ENCODE measurements around the gene MYMK.

MYMK gene

DNA sequence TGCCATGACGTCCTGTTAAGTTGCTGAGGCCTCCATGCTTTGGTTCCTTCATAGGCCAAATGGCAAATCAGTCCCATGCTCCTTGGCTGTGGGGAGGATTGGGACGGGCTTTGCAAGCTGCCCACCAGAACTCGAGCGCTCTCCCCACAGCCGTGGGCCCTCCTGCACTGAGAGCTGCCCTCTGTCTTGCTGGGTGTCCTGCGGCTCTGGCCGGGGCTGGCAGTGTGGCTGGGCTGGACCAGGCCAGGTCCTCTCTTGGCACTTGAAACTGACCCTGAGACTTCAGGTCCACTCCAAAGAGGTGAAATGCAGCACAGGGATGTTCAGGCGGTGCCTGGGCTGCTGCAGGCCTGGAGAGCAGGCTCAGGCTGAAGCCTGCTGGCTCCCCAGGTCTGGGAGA is 7.0 kb downstream of the MYMK start:
- DNase-seq, result no peak

DNA sequence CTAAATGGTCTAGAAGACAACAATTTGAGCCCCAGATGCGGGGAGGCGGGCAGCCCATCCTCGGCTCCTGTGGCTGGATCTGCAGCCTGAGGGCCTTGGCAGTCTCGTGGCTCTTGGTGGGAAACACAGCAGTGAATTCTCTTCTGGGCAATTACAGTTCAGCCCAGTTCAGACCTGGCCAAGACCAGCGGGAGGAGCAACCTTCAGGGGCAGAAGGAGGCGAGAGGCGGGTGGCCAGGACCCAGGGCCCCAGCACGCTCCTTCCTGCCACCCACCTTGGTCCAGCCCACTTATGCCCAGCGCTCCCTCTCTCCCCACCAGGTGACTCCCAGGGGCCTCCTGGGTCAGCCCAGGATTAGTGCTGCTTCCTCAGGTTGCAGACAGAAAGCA is 7.8 kb downstream of the MYMK start:
- no peak for DNase-seq

DNA sequence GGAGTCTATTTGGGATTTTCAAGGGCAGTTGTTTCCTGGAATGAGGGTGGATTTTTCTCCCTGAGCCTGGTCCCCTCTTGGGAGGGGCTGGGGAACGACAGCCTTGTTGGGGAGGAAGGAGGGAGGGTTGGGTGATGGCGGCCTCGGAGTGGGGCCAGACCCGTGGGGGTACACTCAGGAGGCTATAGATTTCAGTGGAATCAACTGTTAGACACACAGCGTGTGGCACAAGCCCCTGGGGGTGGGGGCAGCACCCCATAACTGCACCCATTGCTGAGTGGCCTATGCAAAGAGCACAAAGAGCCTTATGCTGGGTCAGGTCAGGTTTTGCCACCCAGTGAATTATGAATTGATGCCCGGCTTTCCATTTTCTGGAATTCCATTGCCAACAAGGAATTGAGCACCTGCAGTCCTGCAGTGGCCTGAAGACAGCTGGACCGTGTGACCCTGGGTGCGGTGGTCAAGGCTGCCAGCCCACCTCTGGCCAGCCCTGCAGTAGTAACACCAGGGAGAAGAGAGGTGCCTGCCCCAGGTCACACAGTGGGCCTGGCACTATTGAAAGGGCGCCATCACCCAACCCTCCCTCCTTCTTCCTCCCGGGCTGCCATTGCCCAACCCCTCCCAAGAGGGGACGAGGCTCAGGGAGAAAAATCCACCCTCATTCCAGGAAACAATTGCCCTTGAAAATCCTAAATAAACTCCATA is 8.4 kb downstream of the MYMK start:
- no peak for DNase-seq

DNA sequence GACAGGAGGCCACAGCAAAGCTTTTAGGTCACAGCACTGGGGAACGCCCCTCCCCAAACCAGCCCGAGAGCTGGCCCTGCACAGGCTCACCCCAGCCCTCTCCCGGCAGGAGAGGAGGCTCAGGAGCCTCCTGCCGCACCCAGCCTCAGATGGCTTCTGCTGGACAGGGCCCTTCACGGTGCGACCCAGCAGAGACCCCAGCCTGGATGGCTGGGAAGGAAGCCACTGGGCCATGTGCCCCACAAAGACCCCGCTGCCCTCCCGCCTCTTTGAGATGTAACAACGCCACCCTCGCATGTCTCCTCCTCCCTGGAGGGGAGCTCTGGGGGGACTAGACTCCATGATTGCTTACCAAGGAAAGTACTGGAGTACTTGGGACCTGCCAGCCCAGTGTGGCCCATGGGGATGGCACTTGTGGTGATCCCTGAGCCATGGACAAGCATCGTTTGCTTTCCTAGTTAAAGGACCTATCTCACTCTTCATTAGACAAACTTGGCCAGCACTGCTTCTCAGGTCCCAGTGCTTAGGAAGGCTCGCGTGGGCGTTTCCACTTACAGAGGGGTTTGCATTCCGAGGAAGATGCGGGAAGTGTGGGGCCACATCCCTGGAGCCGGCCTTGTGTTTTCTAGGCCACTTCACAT is 9.0 kb downstream of the MYMK start:
- no peak for DNase-seq

DNA sequence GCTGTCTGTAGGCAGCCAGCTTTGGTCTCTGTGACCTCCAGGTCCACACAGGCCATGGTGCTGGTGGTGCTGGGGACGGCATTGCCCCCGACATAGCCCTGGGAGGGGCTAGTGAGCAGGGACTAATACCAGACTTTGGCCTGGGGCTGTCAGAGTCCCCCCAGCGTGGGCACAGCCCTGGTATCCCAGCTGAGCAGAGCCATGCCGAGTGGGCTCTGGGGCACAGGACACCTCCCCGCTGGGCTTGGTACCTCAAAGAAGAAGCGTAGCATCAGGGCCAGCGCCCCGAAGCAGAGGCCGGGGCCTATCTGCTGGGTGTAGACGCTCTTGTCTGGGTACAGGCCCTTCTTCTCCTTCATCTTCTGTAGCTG is 9.5 kb downstream of the MYMK start:
- DNase-seq, result no peak

DNA sequence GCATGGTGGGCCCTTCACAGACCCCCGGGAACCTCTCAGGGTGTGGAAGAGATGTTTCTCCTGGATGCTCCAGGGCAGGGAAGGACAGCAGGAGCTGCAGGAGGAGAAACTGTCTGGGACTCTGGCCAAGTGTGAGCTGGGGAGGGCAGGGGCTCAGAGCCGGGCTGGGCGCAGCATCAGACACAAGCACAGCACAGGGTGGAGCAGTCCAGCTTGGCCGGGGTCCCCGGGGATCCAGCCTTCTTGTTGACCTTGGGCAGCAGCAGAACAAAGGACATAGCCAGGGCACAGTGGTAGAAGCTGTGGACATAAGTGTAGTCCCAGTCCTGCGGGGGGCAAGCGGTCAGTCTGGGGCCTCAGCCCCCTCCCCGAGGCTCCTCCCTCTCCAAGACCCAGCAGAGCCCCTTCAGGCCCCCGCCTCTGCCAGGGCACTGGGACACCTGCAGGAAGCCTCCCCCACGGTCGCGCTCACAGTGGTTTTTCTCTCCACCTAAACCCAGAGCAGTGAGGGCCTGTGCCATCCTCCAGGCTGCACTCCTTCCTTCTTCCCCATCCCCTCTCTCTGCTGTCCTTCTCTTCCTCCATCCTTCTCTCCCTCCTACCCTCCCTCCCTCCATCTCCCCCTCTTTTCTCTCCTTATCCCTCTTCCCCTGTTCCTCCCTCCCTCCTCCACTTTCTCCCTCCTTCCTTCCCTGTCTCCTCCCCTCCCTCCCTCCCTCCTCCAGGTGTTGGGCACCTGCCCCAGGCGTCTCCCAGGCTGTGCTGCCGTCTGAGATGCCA is 10.1 kb downstream of the MYMK start:
- no peak for DNase-seq

DNA sequence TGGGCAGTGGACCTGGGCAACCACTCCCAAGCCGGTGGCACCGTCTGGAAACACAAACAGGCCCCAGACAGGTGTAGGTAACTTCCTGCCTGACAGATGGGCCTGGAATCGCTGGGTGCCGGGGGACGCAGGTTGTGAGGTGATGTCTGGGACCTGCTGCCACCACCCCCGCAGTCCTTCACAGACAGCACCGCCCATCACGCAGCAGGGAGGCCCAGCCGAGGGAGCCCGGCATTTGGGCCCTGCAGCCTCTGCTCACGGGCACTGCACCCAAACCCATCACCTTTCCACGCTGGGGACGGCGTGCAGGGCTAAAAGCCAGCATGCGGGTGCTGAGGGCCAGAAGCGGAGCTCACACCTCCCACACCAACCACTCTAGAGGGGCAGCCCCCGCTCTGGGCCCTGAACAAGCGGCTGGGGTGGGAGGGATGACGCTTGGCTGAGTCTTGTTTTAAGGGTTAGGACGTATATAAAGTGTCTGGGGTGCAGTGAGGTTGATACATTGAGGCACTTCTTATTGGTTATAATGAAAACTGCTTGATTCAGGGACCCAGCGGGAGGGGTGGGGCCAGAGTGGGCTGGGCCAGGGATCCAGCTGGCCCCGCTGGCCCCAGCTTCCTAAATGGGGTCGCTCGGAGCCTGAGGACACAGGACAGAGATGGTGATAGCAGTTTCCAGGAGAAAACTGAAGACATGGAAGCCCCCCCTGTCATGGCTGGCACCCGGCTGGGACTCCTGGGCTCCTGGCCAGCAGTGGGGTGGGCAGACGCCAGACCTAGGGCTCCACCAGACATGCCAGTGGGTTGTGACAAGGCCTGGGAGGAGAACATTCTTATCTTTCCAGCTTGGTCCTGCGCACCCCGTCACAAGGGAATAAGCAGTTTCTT is 11.3 kb downstream of the MYMK start:
- no peak for DNase-seq

DNA sequence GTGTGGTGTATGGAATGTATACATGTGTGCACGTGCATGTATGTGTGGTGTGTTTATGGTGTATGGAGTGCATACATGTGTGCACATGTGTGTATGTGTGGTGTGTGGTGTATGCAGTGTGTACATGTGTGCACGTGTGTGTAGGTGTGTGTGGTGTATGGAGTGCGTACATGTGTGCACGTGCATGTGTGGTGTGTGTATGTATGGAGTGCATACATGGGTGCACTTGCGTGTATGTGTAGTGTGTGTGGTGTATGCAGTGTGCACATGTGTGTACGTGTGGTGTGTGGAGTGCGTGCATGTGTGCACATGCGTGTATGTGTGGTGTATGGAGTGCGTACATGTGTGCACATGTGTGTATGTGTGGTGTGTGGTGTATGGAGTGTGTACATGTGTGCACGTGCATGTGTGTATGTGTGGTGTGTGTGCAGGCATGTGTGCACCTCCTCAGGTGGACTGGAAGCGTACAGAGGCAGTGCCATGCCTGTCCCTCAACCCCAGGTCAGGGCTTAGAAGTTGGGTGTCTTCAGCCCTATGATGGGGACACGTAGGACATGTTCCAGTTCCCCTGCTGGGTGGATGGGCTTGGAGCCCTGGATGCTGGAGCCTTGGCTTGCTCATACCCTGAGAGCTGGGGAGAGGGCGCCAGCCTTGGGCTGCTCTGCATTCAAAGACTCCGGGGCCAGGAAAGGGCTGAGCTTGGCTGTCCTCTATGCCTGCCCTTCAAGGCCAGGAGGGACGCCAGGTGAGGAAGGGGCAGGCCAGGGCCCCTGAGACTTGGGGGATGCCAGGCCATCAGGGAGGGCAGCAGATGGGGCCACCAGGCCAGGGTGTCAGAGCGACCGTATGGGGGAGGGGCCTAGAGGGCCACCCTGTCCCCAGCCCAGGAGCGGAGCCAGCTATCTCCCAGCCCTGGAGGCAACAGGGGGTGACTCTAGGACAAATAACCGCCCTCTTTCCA is 12.2 kb downstream of the MYMK start:
- DNase-seq, result no peak

DNA sequence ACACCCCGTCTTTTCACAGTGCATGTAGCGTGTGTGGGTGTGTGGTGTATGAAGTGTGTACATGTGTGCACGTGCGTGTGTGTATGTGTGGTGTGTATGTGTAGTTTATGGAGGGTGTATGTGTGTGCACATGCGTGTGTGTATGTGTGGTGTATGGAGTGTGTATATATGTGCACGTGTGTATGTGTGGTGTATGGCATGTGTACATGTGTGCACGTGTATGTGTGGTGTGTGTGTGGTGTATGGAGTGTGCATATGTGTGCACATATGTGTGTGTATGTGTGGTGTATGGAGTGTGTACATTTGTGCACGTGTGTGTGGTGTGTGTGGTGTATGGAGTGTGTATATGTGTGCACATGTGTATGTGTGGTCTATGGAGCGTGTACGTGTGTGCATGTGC is 13.2 kb downstream of the MYMK start:
- no peak for DNase-seq

DNA sequence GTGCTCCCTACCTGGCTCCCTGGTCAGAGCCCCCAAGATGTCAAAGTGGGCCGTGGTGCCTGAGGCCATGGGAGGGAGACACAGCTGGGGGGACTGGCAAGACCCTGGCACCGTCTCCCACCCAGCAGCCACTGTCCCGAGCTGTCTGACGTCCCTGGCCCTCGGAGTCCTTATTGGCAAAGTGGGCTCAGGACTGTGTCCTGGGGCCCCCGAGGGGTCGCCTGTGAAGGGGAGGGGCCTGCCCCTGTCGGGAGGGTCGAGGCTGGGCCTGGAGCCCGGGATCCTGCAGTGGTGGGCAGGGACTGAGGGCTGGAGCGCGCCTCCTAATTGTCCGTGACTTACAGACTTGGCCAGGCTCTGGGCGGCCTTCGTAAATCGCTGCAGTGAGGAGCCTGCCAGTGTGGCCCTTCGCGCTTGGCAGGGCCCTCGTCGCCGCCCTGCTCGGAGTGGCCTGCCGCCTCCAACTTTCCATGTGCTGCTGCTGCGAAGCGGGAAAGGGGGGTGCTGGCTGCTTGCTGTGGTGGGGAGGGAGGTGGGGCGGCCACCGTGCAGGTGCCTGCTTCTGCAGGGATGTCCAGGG is 13.7 kb downstream of the MYMK start:
- no peak for DNase-seq

DNA sequence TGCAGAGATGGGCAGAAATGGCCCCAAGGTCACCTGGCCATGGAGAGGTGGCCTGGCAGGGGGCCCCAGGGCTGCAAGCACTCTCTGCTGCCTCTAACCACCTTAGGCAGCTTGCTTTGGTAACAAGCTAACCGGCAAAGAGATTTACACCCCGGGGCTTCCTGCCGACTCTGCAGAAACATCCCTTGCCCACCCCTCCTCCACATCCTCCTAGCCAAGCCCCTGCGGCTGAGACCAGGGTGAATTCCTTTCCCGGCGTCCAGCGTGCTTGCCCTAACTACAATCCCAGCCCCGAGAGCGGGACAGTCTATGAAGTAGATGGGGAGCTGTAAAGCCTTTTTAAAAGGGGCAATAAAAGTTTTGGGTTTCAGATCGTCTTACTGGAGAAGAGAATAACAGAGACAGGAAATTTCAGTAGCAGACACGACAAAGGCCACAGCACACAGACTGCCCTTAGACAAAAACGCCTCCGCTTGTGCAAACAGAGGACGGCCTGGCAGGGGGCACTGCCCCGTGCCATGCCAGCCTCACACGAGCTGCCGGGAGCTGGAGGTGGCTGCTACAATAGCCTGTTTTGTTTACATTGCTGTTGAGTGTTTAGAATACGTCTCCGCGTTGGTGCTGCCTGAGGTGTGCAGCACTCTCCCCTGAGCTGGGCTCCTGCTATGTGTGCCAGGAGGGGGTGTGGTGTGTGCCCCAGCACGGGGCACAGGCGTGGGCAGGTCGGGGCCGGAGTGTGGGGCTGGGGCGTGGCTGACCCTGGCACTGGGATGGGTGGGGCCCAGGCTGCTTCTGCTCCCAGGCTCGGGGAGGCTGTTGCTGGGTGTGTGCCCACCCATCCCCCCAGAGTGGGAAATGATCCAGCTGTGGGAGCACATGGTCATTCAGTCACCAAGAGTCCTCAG is 15.3 kb downstream of the MYMK start:
- DNase-seq, result no peak

DNA sequence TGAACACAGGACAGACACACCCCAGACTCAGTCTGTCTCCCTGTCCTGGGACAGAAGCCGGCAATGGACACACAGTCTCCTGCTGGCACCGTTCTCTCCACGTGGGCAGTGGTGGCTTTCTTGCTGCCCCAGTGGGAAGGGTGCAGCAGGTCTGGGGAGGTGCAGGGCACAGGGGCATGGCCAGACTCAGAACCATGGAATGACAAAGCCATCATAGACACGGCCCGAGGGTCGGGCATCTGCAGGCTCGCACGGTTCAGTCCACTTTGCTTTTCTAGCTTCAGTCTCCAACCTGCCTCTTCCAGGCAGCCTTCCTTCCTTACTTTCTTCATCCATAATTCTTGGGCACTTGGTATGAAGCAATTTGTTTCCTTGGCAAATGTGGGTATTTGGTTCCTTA is 16.7 kb downstream of the MYMK start:
- DNase-seq, result no peak

DNA sequence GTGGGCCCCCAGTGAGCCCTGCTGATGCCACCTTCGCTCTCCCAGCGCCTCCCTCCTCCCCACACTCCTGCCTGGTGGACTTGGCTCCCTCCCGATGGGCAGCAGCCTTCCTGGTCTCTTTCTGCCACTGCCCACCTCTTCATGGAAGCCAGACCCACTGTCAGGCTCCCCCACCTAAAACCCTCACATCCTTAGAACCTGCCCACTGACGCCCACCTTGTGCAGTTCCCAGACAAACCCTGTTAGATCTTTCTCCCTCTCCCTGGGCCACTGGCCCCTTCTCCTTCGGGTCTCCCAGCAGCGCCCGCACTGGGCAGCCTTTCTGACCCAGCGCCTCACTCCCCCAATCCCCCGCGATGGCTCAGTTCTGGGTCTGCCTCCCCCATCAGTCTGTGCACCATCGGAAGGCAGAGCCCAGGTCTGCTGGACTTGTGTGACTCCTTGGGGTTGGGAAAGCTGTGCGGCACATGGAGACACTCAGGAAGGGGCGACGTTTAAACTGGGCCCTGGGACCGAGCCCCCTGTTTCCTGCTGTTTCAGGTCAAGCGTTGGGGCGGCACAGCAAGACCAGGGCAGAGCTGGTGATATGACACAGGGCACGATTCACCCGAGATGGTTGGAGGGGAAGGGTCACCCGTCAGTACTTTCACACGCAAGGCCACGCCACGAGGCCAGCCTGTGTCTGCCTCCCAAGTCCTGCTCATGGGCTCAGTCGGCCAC is 17.4 kb downstream of the MYMK start:
- DNase-seq, result no peak

DNA sequence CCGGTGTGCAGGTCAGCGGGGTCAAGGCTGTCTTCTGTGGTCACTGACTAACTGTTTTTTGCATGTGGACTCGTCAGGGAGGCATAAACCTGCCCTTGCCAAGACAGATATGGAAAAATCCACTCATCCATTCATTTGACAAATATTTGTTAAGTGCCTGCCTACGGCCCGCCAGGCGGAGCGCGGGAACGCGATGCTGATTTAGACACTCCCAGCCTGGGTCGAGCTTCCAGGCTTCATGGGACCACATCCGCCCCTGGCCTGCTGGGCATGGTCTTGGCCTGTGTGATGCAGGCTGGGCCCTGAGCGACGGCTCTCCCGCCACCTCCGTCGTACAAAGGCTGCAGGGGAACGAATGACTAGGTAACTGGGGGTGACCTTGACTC is 18.1 kb downstream of the MYMK start:
- no peak for DNase-seq

DNA sequence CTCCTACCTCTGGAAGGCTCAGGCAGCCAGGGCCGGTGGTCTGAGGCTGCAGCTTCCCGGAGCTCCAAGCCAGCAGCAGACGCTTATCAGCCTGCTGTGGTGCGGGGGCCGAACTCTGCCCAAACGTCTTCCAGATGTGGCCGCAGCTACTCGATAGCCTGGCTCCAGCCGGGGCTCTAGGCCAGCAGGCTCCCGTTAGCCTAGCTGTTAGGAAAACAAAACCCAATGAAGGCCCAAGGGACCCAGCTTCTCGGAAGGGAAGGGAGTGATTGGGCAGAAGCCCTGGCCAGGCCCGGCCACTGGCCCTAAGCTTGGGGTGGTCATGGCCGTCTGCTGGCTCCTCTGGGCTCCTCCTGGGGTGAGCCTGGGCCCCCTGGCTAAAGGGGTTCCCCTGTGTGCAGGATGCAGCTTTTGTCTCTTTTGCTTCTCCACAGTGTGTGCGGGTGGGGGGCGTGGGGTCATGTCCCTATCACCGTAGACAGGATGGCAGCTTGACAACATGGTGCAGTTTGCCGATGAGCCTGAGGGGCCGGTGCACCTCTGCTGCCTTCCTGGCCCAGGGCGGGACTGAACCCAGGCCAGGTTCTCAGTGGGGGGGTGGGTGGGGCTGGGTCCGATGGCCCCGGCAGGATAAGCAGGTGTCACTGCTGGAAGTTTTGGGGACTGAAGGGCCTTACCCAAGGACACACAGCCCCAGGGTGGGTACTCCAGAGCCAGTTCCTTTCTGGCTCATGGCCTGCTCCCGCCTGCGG is 18.7 kb downstream of the MYMK start:
- no peak for DNase-seq

DNA sequence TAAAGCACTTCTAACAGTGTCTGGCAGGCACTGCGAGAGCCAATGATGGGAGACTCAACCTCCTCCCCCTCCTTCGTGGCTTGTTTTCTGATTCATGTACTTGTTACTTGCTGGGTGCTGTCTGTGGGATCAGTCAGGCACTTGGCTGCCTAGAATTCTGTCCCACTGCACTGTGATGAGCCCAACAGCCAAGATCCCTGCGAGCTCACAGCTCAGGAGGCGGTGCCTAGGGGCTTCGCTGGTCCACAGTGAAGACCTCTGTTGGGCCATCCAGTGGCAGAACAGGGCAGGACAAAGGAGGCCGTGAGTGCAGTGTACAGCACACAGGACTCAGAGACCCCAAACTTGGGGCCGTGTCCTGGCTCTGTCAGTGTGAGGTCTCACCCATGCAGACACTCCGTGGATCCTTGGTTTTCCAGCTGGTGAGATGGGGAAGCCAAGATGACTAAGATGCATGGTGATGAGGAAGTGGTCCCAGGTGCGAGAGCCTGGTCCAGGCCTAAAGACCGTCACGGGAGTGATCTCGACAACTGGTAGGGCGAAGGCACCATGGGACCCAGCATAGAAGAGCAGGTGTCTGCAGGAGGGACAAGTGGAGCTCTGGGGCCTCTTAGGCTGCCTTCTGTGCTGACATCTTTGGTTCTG is 19.5 kb downstream of the MYMK start:
- DNase-seq, result no peak

DNA sequence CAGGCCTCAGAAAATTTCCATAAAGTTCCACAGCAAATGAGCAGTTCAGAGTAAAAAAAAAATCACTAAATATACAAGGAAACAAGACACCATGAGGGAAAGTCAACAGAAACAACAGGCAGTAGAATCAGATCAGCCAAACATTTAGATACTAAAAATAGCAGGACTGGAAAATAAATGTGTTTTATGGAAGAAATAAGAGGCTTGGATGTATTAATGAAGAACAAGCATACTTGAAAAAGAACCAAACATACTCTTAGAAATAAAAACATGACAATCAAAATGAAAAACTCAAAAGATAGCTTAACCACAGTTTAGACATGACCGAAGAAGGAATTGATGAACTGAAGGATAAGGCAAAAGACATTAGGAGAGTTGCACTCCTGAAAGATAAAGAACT is 22.6 kb downstream of the MYMK start:
- no peak for DNase-seq

DNA sequence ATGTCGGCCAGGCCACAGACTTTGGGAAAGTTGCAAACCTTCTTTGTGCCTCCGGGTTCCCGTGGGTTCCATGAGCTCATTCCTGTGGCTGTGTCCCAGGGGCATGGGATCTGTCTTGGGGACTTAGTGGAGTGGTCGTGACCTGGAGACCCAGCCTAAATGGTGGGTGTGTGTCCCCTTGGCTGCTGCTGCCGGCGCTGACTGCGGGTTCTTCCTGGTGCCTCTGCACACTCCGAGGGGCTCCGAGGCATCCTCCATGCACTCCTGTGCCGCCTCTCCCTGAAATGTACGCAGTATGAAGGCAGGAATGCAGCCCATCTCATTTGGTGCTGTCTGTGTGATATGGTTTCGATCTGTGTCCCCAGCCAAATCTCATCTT is 24.9 kb downstream of the MYMK start:
- no peak for DNase-seq

Data from T-helper 9 cell (primary cell).